HG03469 (cell line): ENCODE results near the gene TYW1B.
"Not testable (repeated sequence)": the region's sequence is repeated elsewhere in the genome, so short reads cannot be mapped to it uniquely, and the experiment has no call there.

Experiments used
- ATAC-seq: cut with Tn5 transposase; IDR thresholded peaks from one replicate; pipeline ENCODE4 v1.9.1; 2021; ENCODE audit warnings: mild to moderate bottlenecking, moderate library complexity, moderate number of reproducible peaks; ENCODE audit not compliant: unreplicated experiment

Gene TYW1B

DNA sequence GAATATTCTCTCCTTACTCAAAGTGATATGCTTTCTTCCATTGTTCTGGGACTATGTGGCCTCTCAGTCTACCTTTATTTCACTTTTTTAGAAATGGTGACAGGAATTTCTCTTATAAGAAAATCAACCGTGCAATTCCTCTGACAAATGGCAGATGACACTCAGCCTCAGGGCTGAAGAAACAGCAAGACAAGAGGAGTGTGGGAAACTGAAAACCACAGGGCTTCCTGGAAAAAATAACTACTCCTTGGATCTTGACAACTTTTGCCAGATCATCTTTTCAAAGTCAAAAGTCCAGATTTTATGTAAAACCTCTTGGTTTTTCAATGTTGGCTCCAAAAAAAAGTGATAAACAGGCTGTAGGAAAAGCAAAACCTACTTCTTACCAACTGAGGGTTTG lies 121.5 kb downstream of the TYW1B start:
- no peak for ATAC-seq

DNA sequence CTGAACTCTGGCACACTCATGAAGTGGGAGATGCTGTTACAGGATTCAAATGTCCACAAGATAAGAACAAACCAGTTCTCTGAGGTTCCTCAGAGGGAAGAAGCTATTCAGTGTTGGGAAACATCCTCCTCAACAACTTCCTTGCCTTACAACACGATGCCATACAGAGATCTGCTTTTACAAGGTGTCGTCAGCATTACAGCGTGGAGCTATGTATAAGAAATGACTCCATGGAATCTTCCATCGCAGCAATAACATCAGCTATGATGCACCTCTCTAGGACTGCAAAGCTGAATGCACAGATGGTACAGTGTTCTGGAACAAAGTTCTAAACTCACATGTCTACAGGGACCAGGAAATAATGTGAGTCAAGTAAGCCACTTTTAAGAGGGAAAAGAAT lies 122.3 kb downstream of the TYW1B start:
- not testable (repeated sequence) for ATAC-seq

DNA sequence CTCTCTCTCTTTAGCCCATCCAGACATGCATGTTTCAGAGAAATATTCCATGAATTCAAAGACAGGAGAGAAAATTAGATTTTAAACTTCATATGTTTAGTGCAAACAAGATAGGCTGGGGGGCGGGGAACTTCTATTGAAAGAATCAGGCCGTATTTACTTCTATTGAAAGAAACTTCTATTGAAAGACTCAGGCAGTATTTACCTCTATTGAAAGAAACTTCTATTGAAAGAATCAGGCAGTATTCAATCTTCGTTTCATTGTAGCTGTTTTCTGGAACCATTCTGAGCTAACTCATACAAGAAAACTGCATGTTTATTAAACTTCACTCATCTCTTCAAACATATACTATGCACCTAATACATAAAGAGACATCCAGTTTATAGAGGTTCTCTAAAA lies 123.1 kb downstream of the TYW1B start:
- no peak for ATAC-seq

DNA sequence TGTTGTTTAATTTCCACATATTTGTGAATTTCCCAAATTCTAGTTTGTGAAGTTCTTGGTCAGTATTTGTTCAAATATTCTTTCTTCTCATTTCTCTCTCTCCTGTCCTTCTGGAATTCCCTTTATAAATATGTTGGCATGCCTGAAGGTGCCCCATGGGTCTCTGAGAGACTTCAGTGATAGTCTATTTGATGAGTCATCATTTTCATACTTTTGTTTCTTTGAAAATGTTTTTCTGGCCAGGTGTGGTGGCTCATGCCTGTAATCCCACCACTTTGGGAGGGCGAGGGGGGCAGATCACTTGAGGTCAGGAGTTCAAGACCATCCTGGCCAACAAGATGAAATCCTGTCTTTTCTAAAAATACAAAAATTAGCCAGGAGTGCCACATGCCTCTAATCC lies 127.5 kb downstream of the TYW1B start:
- not testable (repeated sequence) for ATAC-seq

GRCh38 chr7:72697066-72697465 lies 130.9 kb downstream of the TYW1B start:
- ATAC-seq: not testable (repeated sequence)

- ATAC-seq: not testable (repeated sequence)
Measured at GRCh38 chr7:72696643-72697042, 131.4 kb downstream of the TYW1B start.

DNA sequence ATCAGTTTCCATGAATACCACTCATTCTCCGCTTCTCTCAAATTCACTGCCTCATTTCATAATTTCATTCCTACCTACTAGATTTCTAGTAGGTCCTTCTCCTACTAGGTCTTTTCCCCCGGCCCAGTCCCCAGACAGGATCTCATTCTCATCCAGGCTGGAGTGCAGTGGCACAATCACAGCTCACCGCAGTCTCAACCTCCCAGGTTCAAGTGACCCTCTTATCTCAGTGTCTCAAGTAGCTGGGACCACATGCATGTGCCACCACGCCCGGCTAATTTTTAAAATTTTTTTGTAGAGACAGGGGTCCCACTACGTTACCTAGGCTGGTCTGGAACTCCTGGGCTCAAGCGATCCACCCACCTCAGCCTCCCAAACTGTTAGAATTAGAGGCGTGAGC lies 132.5 kb downstream of the TYW1B start:
- ATAC-seq: not testable (repeated sequence)

DNA sequence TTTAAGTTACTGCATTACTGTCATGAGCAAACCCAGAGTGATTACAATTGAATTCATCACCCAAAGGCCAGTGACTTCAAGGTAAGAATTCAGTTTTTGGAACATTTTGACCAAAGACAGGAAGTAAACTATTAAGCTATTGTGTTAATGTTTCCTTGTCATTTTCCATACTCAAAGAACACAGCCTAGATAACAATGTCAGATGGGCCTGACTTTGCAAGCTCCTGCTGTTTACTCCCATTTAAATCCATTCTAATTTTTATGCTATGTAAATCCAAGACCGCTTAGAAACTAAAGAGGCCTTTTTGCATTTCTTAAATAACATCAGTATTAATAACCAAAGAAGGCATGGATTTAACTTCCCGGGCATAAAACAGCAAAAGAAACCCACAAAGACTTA lies 136.6 kb downstream of the TYW1B start:
- not testable (repeated sequence) for ATAC-seq

DNA sequence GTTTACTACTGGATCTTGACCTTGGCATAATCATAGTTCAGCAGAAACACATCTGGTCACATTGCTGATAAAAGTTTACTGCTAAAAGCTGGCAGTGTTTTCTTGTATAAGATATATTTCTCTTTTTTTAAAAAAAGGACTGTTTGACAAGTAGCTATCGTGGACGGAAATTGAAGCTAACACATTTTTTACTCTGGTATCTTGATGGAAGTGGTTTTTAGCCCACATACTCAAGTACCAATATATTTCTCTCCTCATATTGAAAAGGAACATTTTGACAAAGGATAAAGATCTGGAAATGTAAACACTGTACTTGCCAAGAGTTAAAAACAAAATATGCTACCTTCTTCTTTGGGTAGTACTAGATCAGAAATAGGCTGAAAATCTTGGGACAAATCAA lies 137.8 kb downstream of the TYW1B start:
- ATAC-seq: not testable (repeated sequence)

DNA sequence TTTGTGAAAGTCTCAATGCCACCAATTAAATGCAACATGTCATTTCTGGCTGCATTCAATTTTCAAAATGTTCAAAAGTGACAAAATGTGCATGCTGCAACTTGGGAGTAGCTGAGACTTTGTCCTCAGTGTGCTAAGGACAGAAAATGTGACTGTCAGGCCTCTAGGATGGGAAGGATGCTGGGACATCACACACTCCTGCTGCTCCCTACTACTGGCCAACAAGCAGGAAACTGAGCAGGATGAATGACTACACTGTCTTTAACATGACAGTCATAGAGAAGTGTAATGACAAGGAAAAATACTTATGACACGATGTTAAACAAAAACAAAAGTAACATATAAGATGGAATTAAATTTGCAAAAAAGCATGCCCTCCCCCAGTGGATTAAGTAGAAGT lies 138.7 kb downstream of the TYW1B start:
- not testable (repeated sequence) for ATAC-seq

- not testable (repeated sequence) for ATAC-seq
Measured at GRCh38 chr7:72681211-72681610, 146.8 kb downstream of the TYW1B start.

DNA sequence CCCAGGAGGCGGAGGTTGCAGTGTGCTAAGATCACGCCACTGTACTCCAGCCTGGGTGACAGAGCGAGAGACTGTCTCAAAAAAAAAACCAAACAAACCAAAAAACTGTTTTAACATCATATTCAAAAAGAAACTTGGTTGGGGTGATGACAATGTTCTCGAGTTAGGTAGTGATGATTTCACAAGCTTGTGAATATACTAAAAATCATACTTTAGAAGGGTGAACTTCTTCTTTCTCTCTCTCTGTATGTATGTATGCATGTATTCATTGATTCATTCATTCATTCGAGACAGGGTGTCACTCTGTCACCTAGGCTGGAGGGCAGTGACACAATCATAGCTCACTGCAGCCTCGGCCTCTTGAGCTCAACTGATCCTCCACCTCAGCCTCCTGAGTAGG lies 151.1 kb downstream of the TYW1B start:
- not testable (repeated sequence) for ATAC-seq

DNA sequence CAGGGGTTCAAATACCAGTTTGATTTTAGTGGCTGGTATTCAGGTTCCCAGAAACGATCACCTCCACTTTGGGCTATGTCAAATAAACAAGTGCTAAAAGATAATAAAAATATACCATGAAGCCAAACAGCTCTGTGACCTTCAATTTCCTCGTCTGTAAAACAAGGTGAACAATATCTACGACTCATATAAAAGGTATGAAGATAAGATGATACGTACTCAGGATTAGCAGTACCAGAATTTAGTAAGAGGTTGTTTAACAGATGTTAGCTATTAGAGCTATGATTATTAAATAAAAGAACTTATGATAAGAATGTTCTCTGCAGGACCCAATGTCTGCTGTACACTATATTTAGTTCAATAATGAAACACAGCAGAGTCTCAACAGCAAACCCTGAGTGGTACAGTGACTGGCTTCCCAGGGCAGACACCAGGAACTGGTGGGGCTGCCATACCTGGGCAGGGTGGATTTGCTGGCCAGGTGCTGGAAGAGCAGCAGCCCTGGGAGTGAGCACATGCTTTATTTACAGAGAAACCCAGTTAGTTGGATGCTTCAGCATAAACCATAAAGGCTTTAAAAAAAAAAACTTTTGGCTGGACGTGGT lies 151.8 kb downstream of the TYW1B start:
- ATAC-seq: not testable (repeated sequence)

DNA sequence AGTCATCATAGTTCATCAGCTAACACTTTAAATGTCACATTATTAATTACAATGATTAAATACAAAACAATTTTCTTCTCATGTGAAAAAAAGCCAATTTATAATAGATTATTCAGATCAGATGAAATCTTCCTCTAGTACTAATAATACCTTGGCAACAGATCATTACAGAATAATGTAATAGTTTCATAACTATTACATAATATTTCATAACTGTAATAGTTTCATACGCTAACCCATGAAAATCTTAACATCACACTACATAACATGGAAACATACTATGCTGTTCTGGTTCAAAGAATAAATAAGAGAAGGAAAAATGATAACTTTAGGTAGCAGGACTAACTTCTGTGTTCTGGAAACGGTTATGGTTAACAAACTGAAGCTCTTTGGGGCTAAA lies 152.3 kb downstream of the TYW1B start:
- not testable (repeated sequence) for ATAC-seq

DNA sequence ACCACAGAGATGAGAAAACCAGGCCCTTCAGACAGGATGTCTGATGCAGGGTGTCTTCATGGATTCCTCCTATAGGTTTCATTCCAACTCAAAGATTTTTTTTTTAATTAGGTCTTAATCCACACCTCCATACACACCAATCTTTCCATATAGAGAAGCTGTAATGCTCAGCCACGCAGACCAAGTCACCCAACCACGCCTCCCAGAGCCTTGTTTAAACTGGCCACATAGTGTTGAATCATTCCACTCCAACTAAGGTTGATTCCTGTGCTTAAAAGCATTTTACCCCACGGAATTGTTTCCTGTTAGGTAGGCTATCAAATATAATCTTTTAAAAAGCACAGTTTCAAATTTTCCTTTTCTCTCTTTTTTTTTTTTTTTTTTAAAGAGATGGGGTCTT lies 153.6 kb downstream of the TYW1B start:
- no peak for ATAC-seq

DNA sequence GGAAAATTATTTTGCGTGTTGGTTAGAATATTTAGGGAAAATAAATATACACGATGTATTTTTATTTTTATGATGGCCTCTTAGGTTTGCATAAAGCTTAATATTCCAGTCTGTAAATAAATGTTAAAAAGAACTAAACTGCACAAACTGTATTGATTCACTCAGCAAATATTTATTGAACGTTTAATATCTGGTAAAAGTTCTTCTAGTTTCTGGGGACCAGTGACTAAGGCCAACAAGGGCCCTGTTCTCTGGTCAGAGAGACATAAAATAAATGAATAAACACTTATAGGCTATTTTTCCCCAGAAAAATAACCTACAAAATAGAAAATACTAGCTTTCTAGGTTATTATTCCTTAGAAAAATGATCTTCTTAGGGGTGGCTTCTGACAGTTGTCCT lies 157.2 kb downstream of the TYW1B start:
- ATAC-seq: not testable (repeated sequence)

DNA sequence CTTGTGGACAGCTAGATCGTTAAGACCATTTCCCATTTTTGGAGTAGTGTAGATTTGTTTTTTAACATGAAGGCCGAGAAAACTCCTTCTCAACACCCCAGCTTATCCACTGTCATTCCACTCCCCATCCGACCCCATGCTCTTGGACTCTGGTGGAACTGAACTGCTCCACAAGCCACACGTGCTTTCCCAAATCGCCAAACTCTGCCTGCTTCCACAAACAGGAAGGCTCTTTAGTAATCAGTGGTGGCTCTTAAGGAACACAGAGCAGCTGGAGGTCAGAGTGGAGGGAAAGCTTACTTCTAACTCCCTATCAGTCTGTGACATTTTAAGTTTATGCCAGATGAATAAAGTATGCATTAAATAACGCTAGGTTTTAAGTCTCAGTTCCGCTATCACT lies 159.6 kb downstream of the TYW1B start:
- ATAC-seq: not testable (repeated sequence)

DNA sequence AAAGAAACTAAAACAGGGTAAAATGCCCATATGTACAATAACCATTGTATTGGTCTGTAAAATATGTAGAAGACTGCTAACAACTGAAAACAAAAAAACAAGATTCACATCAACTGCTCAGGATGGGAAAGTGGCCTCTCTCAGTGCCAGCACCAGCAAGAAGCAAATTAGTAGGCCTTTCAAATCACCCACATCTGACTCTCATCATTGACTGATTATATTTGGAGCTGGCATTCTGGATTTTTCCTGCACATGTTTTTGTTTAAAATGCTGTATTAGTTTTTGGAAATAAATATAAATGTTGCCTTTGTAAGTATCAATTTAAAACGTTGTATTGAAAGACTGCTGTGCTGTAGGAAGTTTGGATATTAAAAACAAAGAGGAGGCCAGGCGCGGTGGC lies 161.0 kb downstream of the TYW1B start:
- not testable (repeated sequence) for ATAC-seq

DNA sequence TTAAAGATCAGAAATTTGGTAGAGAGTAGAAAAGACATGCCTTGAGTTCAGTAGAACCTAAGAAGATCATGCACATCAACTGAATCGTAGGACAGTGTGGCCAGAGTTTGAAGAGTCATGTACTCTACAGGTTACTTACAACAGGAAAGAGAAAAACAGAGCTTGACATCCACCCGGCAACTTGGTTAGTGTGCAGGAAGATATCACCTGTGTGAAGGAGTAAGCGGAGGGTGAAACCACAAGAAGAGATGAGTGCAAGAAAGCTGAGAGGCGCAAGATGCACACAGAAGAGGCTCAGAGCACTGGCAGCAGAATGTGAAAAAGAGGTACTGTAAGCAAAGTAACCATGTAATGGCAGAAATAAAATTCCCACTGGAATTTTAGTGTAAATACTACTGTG lies 179.4 kb downstream of the TYW1B start:
- not testable (repeated sequence) for ATAC-seq

GRCh38 chr7:72643708-72644107 lies 184.3 kb downstream of the TYW1B start:
- not testable (repeated sequence) for ATAC-seq

DNA sequence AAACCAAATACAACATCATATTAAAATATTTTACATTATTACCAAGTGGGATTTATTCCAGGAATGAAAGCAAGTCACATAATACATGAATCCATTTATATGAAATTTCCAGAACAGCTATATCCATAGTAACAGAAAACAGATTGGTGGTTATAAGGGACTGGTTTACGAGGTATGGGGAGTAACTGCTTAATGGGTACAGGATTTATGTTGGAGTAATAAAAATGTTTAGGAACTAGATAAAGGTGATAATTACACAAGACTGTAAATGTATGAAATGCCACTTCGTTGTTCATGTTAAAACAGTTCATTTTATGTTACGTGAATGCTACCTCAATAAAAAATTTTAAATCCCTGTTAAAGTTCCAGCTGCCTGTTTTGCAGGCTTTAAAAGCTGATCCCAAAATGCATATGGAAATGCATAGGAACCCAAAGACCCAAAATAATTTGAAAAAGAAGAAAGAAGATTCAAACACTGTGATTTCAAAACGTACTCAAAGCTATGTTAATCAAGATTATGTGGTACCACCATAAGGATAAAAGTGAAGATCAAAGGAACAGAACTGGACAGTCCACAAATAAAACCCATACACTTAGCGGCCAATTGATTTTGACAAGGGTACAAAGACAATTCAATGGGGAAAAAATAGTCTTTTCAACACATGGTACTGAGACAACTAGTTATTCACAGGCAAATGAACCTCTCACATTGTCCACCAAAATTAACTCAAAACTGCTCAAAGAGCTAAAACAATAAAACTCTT lies 186.3 kb downstream of the TYW1B start:
- ATAC-seq: not testable (repeated sequence)

DNA sequence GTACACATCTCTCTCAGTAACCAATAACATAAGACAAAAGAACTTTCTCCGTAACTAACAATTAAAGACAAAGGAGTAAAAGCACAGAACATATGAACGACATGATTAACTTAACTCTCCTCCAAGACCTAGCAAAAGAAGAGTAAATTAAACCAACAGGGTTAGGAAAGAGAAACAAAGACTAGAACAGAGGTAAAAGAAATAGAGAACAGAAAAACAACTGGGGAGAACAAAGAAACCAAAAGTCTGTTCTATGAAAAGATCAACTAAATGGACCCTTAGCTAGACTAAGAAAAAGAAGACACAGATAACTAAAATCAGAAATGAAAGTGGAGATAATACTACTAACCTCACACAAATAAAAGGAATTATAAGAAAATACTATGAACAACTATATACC lies 187.3 kb downstream of the TYW1B start:
- ATAC-seq: not testable (repeated sequence)
